Measurements from ENCODE around the gene IL15RA.

GRCh38 chr10:5968037-5968680, 9.2 kb downstream of the IL15RA start:
- TF ChIP-seq CTCF (IDR thresholded peaks at IDR 0.05 in 2 of 3, conservative IDR thresholded peaks at IDR 0.05 in 1 of 3; ENCODE audit: control insufficient read depth in 2 of 3, extremely low read depth in 1 of 3, insufficient read depth in 1 of 3, low read depth in 3 of 3, low read length in 3 of 3) (no peak), POLR2AphosphoS5 (IDR thresholded peaks at IDR 0.05; ENCODE audit: low read length) (no peak), NFYB (IDR thresholded peaks at IDR 0.05; ENCODE audit: insufficient read depth, low read depth, low read length) (no peak), ATF3 (IDR thresholded peaks at IDR 0.05; ENCODE audit: borderline replicate concordance, extremely low read depth, low read depth, low read length) (no peak), EGR1 (IDR thresholded peaks at IDR 0.05; ENCODE audit: borderline replicate concordance in 1 of 2, low read depth in 2 of 2, low read length in 2 of 2) (no peak), POLR2A (IDR thresholded peaks at IDR 0.05; ENCODE audit: low read depth, low read length) (no peak), SUPT20H (IDR thresholded peaks at IDR 0.05; ENCODE audit: borderline replicate concordance, control insufficient read depth, low read depth, low read length) (no peak), TAF1 (IDR thresholded peaks at IDR 0.05; ENCODE audit: borderline replicate concordance, low read depth, low read length) (no peak), EZH2 (IDR thresholded peaks at IDR 0.05; ENCODE audit: borderline replicate concordance, control insufficient read depth, low read depth, low read length) (no peak), KDM1A (IDR thresholded peaks at IDR 0.05; ENCODE audit: borderline replicate concordance) (no peak)
- TF ChIP-seq, protein P1, sequence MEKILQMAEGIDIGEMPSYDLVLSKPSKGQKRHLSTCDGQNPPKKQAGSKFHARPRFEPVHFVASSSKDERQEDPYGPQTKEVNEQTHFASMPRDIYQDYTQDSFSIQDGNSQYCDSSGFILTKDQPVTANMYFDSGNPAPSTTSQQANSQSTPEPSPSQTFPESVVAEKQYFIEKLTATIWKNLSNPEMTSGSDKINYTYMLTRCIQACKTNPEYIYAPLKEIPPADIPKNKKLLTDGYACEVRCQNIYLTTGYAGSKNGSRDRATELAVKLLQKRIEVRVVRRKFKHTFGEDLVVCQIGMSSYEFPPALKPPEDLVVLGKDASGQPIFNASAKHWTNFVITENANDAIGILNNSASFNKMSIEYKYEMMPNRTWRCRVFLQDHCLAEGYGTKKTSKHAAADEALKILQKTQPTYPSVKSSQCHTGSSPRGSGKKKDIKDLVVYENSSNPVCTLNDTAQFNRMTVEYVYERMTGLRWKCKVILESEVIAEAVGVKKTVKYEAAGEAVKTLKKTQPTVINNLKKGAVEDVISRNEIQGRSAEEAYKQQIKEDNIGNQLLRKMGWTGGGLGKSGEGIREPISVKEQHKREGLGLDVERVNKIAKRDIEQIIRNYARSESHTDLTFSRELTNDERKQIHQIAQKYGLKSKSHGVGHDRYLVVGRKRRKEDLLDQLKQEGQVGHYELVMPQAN (conservative IDR thresholded peaks at IDR 0.05), result no peak

Measured in GM12878 (cell line).